Spinal cord (tissue), 10 donors: Measurements from ENCODE around the gene LRRC43. TPM values are rescaled to one million over a fixed set of nuclear protein-coding genes. Genes with fewer than 3 reads are reported as not detected.
"Not testable (repeated sequence)": the region's sequence is repeated elsewhere in the genome, so short reads cannot be mapped to it uniquely, and the experiment has no call there.

ENCODE experiments used
- DNase-seq, 6 donors: peaks; one replicate each; pipeline versions ENCODE4 v3.0.0 to v3.0.0-alpha.2; 2013 to 2015; ENCODE audit warnings: low spot score in 6 of 6, low read depth in 4 of 6
- H3K27ac ChIP-seq: one replicate; pipeline ENCODE4 v1.5.1; 2013; ENCODE audit warnings: low read depth, low read length, control low read depth
- H3K27me3 ChIP-seq: one replicate; pipeline ENCODE4 v1.6.1; 2013; ENCODE audit warnings: low read length; ENCODE audit not compliant: control insufficient read depth, insufficient read depth
- H3K36me3 ChIP-seq: one replicate; pipeline ENCODE4 v1.6.1; 2013; ENCODE audit warnings: low read length; ENCODE audit not compliant: control insufficient read depth, insufficient read depth
- H3K4me1 ChIP-seq: one replicate; pipeline ENCODE4 v1.6.1; 2013; ENCODE audit warnings: low read length; ENCODE audit not compliant: control insufficient read depth, insufficient read depth
- H3K4me3 ChIP-seq: one replicate; pipeline ENCODE4 v1.5.1; 2013; ENCODE audit warnings: low read depth, low read length, control low read depth
- H3K9me3 ChIP-seq: one replicate; pipeline ENCODE4 v1.6.1; 2013; ENCODE audit warnings: low read length; ENCODE audit not compliant: control insufficient read depth, insufficient read depth
- WGBS: methylation state at CpG from one replicate; pipeline ENCODE4 v1.1.5; 2013; ENCODE audit warnings: missing lambda C conversion rate; ENCODE audit not compliant: insufficient coverage; 5-methylcytosine and 5-hydroxymethylcytosine counted together
- polyA plus RNA-seq, 2 donors: library from polyadenylated mRNA; unstranded; fragments of 120-200 nt; gene quantifications; one replicate each; pipeline ENCODE4 v1.2.1, GENCODE V29; 2013; ENCODE audit not compliant: insufficient read length in 2 of 2
- total RNA-seq, 2 donors: library from RNA; depleted of rRNA in 1 of 2; stranded (reverse); fragments of 120-200 nt in 1 of 2; fragments of >200 nt in 1 of 2; gene quantifications; one replicate each; pipeline versions ENCODE4 v1.2.3 to v1.2.4, GENCODE V29; 2013 to 2014
- donor health status: healthy.

The LRRC43 gene
- total and polyA plus RNA-seq, 4 donors: 4.6 to 8.9 (median 7.7) TPM

DNA sequence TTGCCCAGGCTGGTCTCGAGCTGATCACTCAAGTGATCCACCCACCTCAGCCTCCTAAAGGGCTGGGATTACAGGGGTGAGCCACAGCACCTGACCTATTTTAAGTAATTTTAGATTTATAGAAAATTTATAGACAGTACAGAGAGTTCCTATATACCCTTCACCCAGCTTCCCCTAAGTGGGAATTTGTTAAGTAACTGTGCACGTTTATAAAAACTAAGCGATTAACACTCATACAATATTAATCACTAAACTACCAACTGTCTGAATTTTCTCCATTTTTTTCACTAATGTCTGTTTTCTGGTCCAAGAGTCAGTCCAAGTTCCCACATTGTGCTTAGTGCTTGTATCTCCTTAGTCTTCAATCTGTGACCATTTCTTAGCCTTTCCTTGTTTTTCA lies 14.4 kb upstream of the LRRC43 start:
- WGBS: 94% methylated on average over 2 of the region's 3 CpGs
- H3K27ac ChIP-seq: no peak overlapping the region
- DNase-seq: no peak

DNA sequence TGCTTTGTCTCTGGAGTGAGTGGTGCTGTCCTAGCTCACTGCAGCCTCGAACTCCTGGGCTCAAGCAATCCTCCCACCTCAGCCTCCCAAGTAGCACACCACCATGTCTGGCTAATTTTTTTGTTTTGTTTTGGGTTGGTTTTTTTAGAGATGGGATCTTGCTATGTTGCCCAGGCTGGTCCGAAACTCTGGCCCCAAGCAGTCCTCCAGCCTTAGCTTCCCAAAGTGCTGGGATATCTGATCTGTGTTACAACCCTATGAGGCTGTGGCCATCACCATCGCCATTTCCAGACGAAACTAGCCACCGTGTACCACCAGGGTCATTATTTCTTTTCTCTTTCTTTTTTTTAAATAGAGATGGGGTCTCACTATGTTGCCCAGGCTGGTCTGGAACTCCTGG lies 11.5 kb upstream of the LRRC43 start:
- no peak for DNase-seq
- 80% methylated on average over 1 of the region's 5 CpGs for WGBS

More for the DNA sequence above, 14.4 kb upstream of the LRRC43 start:
- no peak overlapping the region for H3K4me3 ChIP-seq
- H3K9me3 ChIP-seq: no peaks in the 10 kb centered on the region
- H3K4me1 ChIP-seq: no peaks in the 10 kb centered on the region
- no peaks in the 10 kb centered on the region for H3K36me3 ChIP-seq
- H3K27me3 ChIP-seq: no peaks in the 10 kb centered on the region

GRCh38 chr12:122172262-122172939 lies 10.5 kb upstream of the LRRC43 start:
- Histone ChIP-seq H3K4me1 (no peaks in the 10 kb centered on the region), H3K9me3 (no peaks in the 10 kb centered on the region), H3K27ac (no peak overlapping the region), H3K4me3 (no peak overlapping the region), H3K36me3 (no peaks in the 10 kb centered on the region), H3K27me3 (no peaks in the 10 kb centered on the region)
- 77% methylated on average over 8 of the region's 17 CpGs for whole genome bisulfite sequencing
- no peak for DNase-seq

More for the DNA sequence above, 11.5 kb upstream of the LRRC43 start:
- Histone ChIP-seq H3K27ac (no peak overlapping the region), H3K4me1 (no peaks in the 10 kb centered on the region), H3K36me3 (no peaks in the 10 kb centered on the region), H3K4me3 (no peak overlapping the region), H3K9me3 (no peaks in the 10 kb centered on the region), H3K27me3 (no peaks in the 10 kb centered on the region)

GRCh38 chr12:122174155-122174845 lies 8.6 kb upstream of the LRRC43 start, which contains the start of gene IL31:
Gene IL31 (minus strand): TSS chr12:122174221. CDS start chr12:122174172, 49 bp downstream.
- Histone ChIP-seq H3K36me3 (no peaks in the 10 kb centered on the region), H3K4me3 (no peak within 1 kb of the TSS), H3K9me3 (no peaks in the 10 kb centered on the region), H3K27ac (no peak within 1 kb of the TSS), H3K4me1 (no peaks in the 10 kb centered on the region), H3K27me3 (no peaks in the 10 kb centered on the region)
- 97% methylated on average over 13 of the region's 17 CpGs for WGBS
- no peak for DNase-seq

- not testable (repeated sequence) for DNase-seq, H3K9me3 ChIP-seq, H3K4me3 ChIP-seq, H3K27me3 ChIP-seq, H3K4me1 ChIP-seq, H3K36me3 ChIP-seq, H3K27ac ChIP-seq
- WGBS: 100% methylated on average over 1 of the region's 4 CpGs
Measured at GRCh38 chr12:122176473-122176872, 6.5 kb upstream of the LRRC43 start.

- Histone ChIP-seq H3K4me3 (peak overlapping the region; percentile 43), H3K9me3 (no peaks in the 10 kb centered on the region), H3K4me1 (peaks cover 5% of the 10 kb centered on the region), H3K27me3 (peaks cover 3% of the 10 kb centered on the region), H3K36me3 (peaks cover 6% of the 10 kb centered on the region), H3K27ac (no peak overlapping the region)
- 39% methylated on average over 4 of the region's 10 CpGs for WGBS
- DNase-seq: no peak
Measured at GRCh38 chr12:122183588-122183940, 641 bp downstream of the LRRC43 start.

GRCh38 chr12:122184517-122184916 lies 1.6 kb downstream of the LRRC43 start:
- Histone ChIP-seq H3K9me3 (no peaks in the 10 kb centered on the region), H3K4me3 (no peak overlapping the region), H3K36me3 (peaks cover 6% of the 10 kb centered on the region), H3K27ac (no peak overlapping the region), H3K4me1 (peaks cover 5% of the 10 kb centered on the region), H3K27me3 (peaks cover 3% of the 10 kb centered on the region)
- 81% methylated on average over 8 of the region's 18 CpGs for WGBS
- DNase-seq: no peak

- 95% methylated on average over 4 of the region's 7 CpGs for WGBS
Measured at GRCh38 chr12:122185079-122185478, 2.2 kb downstream of the LRRC43 start.

GRCh38 chr12:122185494-122186082 lies 2.7 kb downstream of the LRRC43 start:
- peaks cover 3% of the 10 kb centered on the region for H3K27me3 ChIP-seq
- H3K4me1 ChIP-seq: peaks cover 5% of the 10 kb centered on the region
- 87% methylated on average over 8 of the region's 10 CpGs for WGBS
- no peak overlapping the region for H3K27ac ChIP-seq
- no peak for DNase-seq
- peaks cover 9% of the 10 kb centered on the region for H3K36me3 ChIP-seq
- H3K4me3 ChIP-seq: no peak overlapping the region
- no peaks in the 10 kb centered on the region for H3K9me3 ChIP-seq

More at GRCh38 chr12:122185079-122185478, 2.2 kb downstream of the LRRC43 start:
- no peak for DNase-seq
- H3K4me3 ChIP-seq: no peak overlapping the region
- peaks cover 3% of the 10 kb centered on the region for H3K27me3 ChIP-seq
- peaks cover 7% of the 10 kb centered on the region for H3K36me3 ChIP-seq
- no peaks in the 10 kb centered on the region for H3K9me3 ChIP-seq
- H3K27ac ChIP-seq: no peak overlapping the region
- H3K4me1 ChIP-seq: peaks cover 5% of the 10 kb centered on the region
